ENCODE data around the gene RABGAP1.

DNA sequence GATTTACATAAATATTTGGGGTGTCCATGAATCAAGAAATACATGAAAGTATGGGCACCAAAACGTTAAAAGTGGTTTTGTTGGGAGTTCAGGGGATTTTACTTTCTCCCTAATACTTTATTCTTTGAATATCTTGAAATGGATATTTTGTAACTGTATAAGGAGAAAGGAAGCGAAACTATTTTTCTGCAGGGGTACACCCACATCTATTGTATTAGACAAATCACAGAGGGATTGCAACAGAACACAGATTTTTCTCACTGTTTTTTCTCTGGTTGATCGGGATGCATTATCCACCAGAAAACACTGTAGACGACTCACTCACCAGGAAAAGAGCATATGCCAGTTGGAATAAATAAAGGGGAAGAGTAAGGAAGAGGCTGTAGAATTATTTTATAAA lies 1.2 kb upstream of the RABGAP1 start:
- TF ChIP-seq, protein P1, sequence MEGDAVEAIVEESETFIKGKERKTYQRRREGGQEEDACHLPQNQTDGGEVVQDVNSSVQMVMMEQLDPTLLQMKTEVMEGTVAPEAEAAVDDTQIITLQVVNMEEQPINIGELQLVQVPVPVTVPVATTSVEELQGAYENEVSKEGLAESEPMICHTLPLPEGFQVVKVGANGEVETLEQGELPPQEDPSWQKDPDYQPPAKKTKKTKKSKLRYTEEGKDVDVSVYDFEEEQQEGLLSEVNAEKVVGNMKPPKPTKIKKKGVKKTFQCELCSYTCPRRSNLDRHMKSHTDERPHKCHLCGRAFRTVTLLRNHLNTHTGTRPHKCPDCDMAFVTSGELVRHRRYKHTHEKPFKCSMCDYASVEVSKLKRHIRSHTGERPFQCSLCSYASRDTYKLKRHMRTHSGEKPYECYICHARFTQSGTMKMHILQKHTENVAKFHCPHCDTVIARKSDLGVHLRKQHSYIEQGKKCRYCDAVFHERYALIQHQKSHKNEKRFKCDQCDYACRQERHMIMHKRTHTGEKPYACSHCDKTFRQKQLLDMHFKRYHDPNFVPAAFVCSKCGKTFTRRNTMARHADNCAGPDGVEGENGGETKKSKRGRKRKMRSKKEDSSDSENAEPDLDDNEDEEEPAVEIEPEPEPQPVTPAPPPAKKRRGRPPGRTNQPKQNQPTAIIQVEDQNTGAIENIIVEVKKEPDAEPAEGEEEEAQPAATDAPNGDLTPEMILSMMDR (IDR thresholded peaks at IDR 0.05; ENCODE audit: low read length) = no peak
- TF ChIP-seq EZH2 (optimal IDR thresholded peaks at IDR 0.05; ENCODE audit: low read depth, low read length) (no peak), EZH2phosphoT487 (IDR thresholded peaks at IDR 0.05; ENCODE audit: low read length) (no peak)
